Transverse colon (tissue), 4 donors: ENCODE data around the gene UBE2R2.

ENCODE experiments used
- CTCF ChIP-seq, 5 experiments: fragments of 200-600 bp in 3 of 5; fragments of 450-650 bp in 2 of 5; sonication (generic) in 3 of 5; IDR thresholded peaks; 1 replicate in 2 of 5; 2 replicates in 3 of 5; pipeline ENCODE4 v1.5.1; 2016 to 2017; ENCODE audit warnings: antibody characterized with exemption in 5 of 5, inconsistent platforms in 3 of 5, mild to moderate bottlenecking in 2 of 5, moderate library complexity in 1 of 5
- EP300 ChIP-seq: sonication (generic); formaldehyde crosslinking; IDR thresholded peaks from one replicate; pipeline ENCODE4 v1.6.1; 2017; ENCODE audit warnings: antibody characterized with exemption, low read depth
- POLR2A ChIP-seq: fragments of 450-650 bp; IDR thresholded peaks from one replicate; pipeline ENCODE4 v1.6.1; 2016; ENCODE audit warnings: antibody characterized with exemption, mild to moderate bottlenecking, moderate library complexity
- POLR2AphosphoS5 ChIP-seq, 3 donors: sonication (generic); formaldehyde crosslinking; IDR thresholded peaks; one replicate each; pipeline ENCODE4 v1.6.1; 2016; ENCODE audit warnings: antibody characterized with exemption in 3 of 3

GRCh38 chr9:33885948-33886347 lies 69.0 kb downstream of the UBE2R2 start:
- no peak for TF ChIP-seq CTCF (IDR thresholded peaks at IDR 0.05)
- TF ChIP-seq EP300, result no peak
- no peak for TF ChIP-seq POLR2A
- TF ChIP-seq POLR2AphosphoS5 (IDR thresholded peaks at IDR 0.05), result no peak
